CD4-positive, alpha-beta T cell (primary cell): ENCODE data around the gene CNDP2. TPM values are rescaled to one million over a fixed set of nuclear protein-coding genes. Genes with fewer than 3 reads are reported as not detected.
"Not testable (repeated sequence)": the region's sequence is repeated elsewhere in the genome, so short reads cannot be mapped to it uniquely, and the experiment has no call there.

ENCODE experiments used
- ATAC-seq: fragments of 200-7000 bp; cut with Tn5 transposase; one replicate; pipeline ENCODE4 v1.10.0; 2022; ENCODE audit warnings: mild to moderate bottlenecking; ENCODE audit not compliant: poor library complexity
- CTCF ChIA-PET: fragments of 350-600 bp; sonication (Branson Sonifier 250); formaldehyde crosslinking; loops from one replicate; lab custom pipeline; 2021; ENCODE audit warnings: antibody characterized with exemption, inconsistent platforms; lab: Charles Lee
- POLR2A ChIA-PET: fragments of 350-600 bp; sonication (Branson Sonifier 250); formaldehyde crosslinking; loops from one replicate; lab custom pipeline; 2021; ENCODE audit warnings: antibody characterized with exemption, inconsistent platforms; lab: Charles Lee
- DNase-seq, 14 experiments: peaks; one replicate each; pipeline ENCODE4 v3.0.0-alpha.2; 2013 to 2020; ENCODE audit warnings: mixed read lengths in 2 of 14
- H3K27ac ChIP-seq, 2 donors: one replicate each; pipeline versions ENCODE4 v1.5.1 to v1.7.0; 2013; ENCODE audit warnings: low read length in 2 of 2, low read depth in 1 of 2, mild to moderate bottlenecking in 1 of 2
- H3K27me3 ChIP-seq, 2 experiments: 1 replicate in 1 of 2; 2 replicates in 1 of 2; pipeline versions ENCODE4 v1.6.1 to v1.7.0; 2013; ENCODE audit warnings: low read length in 2 of 2, control low read depth in 1 of 2, mild to moderate bottlenecking in 1 of 2, moderate library complexity in 1 of 2; ENCODE audit not compliant: insufficient read depth in 2 of 2, control insufficient read depth in 1 of 2
- H3K36me3 ChIP-seq: one replicate; pipeline ENCODE4 v1.6.1; 2013; ENCODE audit warnings: low read length, control low read depth; ENCODE audit not compliant: insufficient read depth
- H3K4me1 ChIP-seq: one replicate; pipeline ENCODE4 v1.6.1; 2013; ENCODE audit warnings: low read length, control low read depth; ENCODE audit not compliant: insufficient read depth
- H3K4me3 ChIP-seq: one replicate; pipeline ENCODE4 v1.5.1; 2013; ENCODE audit warnings: mild to moderate bottlenecking, low read length, moderate library complexity
- H3K9me3 ChIP-seq, 2 experiments: 1 replicate in 1 of 2; 2 replicates in 1 of 2; pipeline versions ENCODE4 v1.6.1 to v1.7.0; 2013; ENCODE audit warnings: low read length in 2 of 2, mild to moderate bottlenecking in 2 of 2, control low read depth in 1 of 2, moderate library complexity in 1 of 2; ENCODE audit not compliant: control insufficient read depth in 1 of 2, insufficient read depth in 1 of 2
- H3K27ac Mint-ChIP-seq: one replicate; pipeline ENCODE4 v1.8.0; 2020; ENCODE audit warnings: mixed read lengths
- H3K27me3 Mint-ChIP-seq: one replicate; pipeline ENCODE4 v1.8.0; 2021; ENCODE audit warnings: mixed read lengths
- H3K36me3 Mint-ChIP-seq: one replicate; pipeline ENCODE4 v1.8.0; 2021; ENCODE audit warnings: low read depth, mixed read lengths
- H3K4me1 Mint-ChIP-seq: one replicate; pipeline ENCODE4 v1.8.0; 2021; ENCODE audit warnings: low read depth, mixed read lengths
- H3K4me3 Mint-ChIP-seq: one replicate; pipeline ENCODE4 v1.8.0; 2020; ENCODE audit warnings: mild to moderate bottlenecking, mixed read lengths
- H3K9me3 Mint-ChIP-seq: one replicate; pipeline ENCODE4 v1.8.0; 2020; ENCODE audit warnings: mixed read lengths
- CTCF ChIP-seq: fragments of 200-600 bp; IDR thresholded peaks from one replicate; pipeline ENCODE4 v1.8.0; 2022; ENCODE audit warnings: antibody characterized with exemption, mild to moderate bottlenecking
- intact Hi-C, 2 experiments: fragments of 100-400 bp; cut with DNase I in 1 of 2; cut with micrococcal nuclease in 1 of 2; formaldehyde crosslinking; loops; one replicate each; pipeline versions ENCODE4 v1.15.1 to v1.9.0; 2023 to 2025; cut with DNase I, micrococcal nuclease
- total RNA-seq, 174 experiments: library from RNA in 2 of 174; stranded (reverse) in 2 of 174; gene quantifications; one replicate each; pipeline ENCODE4 v1.2.3 and lab custom pipeline; 2021 to 2026

Gene CNDP2
- total RNA-seq, 2 experiments from 2014 or later, result 75.5 to 75.7 TPM

- H3K27me3 ChIP-seq, result no peaks in the 10 kb centered on the region
- POLR2A ChIA-PET, result interaction anchor here (0.6 to 2.6 kb wide), 7 partner anchors 13 to 711 kb away, joined by 3 to 16 read pairs (median 4); partner anchors contain the start of gene TSHZ1
- H3K4me1 Mint-ChIP-seq, result peaks cover 55% of the 10 kb centered on the region
Measured at GRCh38 chr18:74498712-74499627, 2.8 kb downstream of the CNDP2 start.

GRCh38 chr18:74499633-74500032 lies 3.5 kb downstream of the CNDP2 start:
- ATAC-seq, result peak; percentile 37
- H3K27ac Mint-ChIP-seq, result peak overlapping the region; percentile 97
- TF ChIP-seq CTCF, result no peak
- Histone ChIP-seq H3K27me3 (no peaks in the 10 kb centered on the region), H3K4me3 (peak overlapping the region; percentile 59), H3K27ac (peak overlapping the region; percentile 86 to 92), H3K4me1 (peaks cover 47% of the 10 kb centered on the region), H3K9me3 (no peaks in the 10 kb centered on the region), H3K36me3 (peaks cover 33% of the 10 kb centered on the region)
- H3K4me3 Mint-ChIP-seq, result peak overlapping the region; percentile 92
- peaks cover 53% of the 10 kb centered on the region for H3K4me1 Mint-ChIP-seq
- no peaks in the 10 kb centered on the region for H3K9me3 Mint-ChIP-seq
- no peaks in the 10 kb centered on the region for H3K27me3 Mint-ChIP-seq
- H3K36me3 Mint-ChIP-seq, result peaks cover 69% of the 10 kb centered on the region
- POLR2A ChIA-PET, result interaction anchor here (0.6 to 2.6 kb wide), 8 partner anchors 11 to 417 kb away, joined by 3 to 16 read pairs (median 4); no protein-coding TSS in a partner anchor
- CTCF ChIA-PET, result interaction anchor here (1.1 to 1.9 kb wide), 2 partner anchors 146 to 147 kb away, joined by 5 to 6 read pairs; no protein-coding TSS in a partner anchor
- DNase-seq, result peak in 11 of 14 experiments; percentile 12 to 75 (median 45)
- intact Hi-C loops, result loop anchor here (1.0 to 10.0 kb wide), 6 partner anchors 97 to 1985 kb away; partner anchors contain the start of genes FBXO15 (in 1 of the 2), TSHZ1 (in 1 of the 2) and ZNF407 (in 1 of the 2)

More at GRCh38 chr18:74498712-74499627, 2.8 kb downstream of the CNDP2 start:
- no peaks in the 10 kb centered on the region for H3K9me3 ChIP-seq
- Mint-ChIP-seq H3K4me3 (peak overlapping the region; percentile 92), H3K27ac (peak overlapping the region; percentile 97), H3K9me3 (no peaks in the 10 kb centered on the region), H3K27me3 (no peaks in the 10 kb centered on the region), H3K36me3 (peaks cover 66% of the 10 kb centered on the region)
- H3K36me3 ChIP-seq, result peaks cover 26% of the 10 kb centered on the region
- H3K4me3 ChIP-seq, result peak overlapping the region; percentile 59
- ATAC-seq, result peak; percentile 60
- no peak for TF ChIP-seq CTCF
- peak; percentile 57 to 87 (median 71) for DNase-seq
- intact Hi-C loops, result loop anchor here (1.0 to 10.0 kb wide), 6 partner anchors 97 to 1986 kb away; partner anchors contain the start of genes TSHZ1 (in 1 of the 2) and ZNF407 (in 1 of the 2)
- CTCF ChIA-PET, result interaction anchor here (1.9 kb wide), 1 partner anchor 146 kb away, joined by 5 read pairs; no protein-coding TSS in a partner anchor
- peak overlapping the region; percentile 86 to 92 for H3K27ac ChIP-seq
- H3K4me1 ChIP-seq, result peaks cover 47% of the 10 kb centered on the region

GRCh38 chr18:74500372-74500771 lies 4.2 kb downstream of the CNDP2 start:
- DNase-seq, result no peak
- Mint-ChIP-seq H3K4me1 (peaks cover 53% of the 10 kb centered on the region), H3K27me3 (no peaks in the 10 kb centered on the region), H3K36me3 (peaks cover 76% of the 10 kb centered on the region), H3K4me3 (peak overlapping the region; percentile 42), H3K27ac (peak overlapping the region; percentile 97), H3K9me3 (no peaks in the 10 kb centered on the region)
- ChIA-PET POLR2A (interaction anchor here (0.6 to 2.6 kb wide), 5 partner anchors 10 to 158 kb away, joined by 3 to 16 read pairs (median 3); no protein-coding TSS in a partner anchor), CTCF (interaction anchor here (1.1 kb wide), 1 partner anchor 147 kb away, joined by 6 read pairs; no protein-coding TSS in a partner anchor)
- H3K4me3 ChIP-seq, result no peak overlapping the region
- H3K36me3 ChIP-seq, result peaks cover 40% of the 10 kb centered on the region
- H3K27ac ChIP-seq, result peak overlapping the region in 1 of 2 donors; percentile 92
- no peaks in the 10 kb centered on the region for H3K9me3 ChIP-seq
- no peak for TF ChIP-seq CTCF
- H3K4me1 ChIP-seq, result peaks cover 46% of the 10 kb centered on the region
- intact Hi-C loops, result loop anchor here in 1 of 2 experiments (2.0 kb wide), 1 partner anchor 354 kb away; the partner anchor contains the start of gene FBXO15
- ATAC-seq, result no peak
- H3K27me3 ChIP-seq, result no peaks in the 10 kb centered on the region

GRCh38 chr18:74500774-74501173 lies 4.6 kb downstream of the CNDP2 start:
- not testable (repeated sequence) for ATAC-seq, H3K27ac ChIP-seq, H3K9me3 ChIP-seq, H3K9me3 Mint-ChIP-seq, DNase-seq, H3K4me3 ChIP-seq, H3K27me3 ChIP-seq, H3K27me3 Mint-ChIP-seq
- ChIA-PET CTCF (interaction anchor here (1.1 kb wide), 1 partner anchor 148 kb away, joined by 6 read pairs; no protein-coding TSS in a partner anchor), POLR2A (interaction anchor here (0.8 to 1.1 kb wide), 2 partner anchors 10 to 95 kb away, joined by 3 to 4 read pairs; no protein-coding TSS in a partner anchor)
- H3K4me1 ChIP-seq, result peaks cover 42% of the 10 kb centered on the region
- Mint-ChIP-seq H3K4me3 (peak overlapping the region; percentile 42), H3K36me3 (peaks cover 76% of the 10 kb centered on the region), H3K4me1 (peaks cover 49% of the 10 kb centered on the region), H3K27ac (peak overlapping the region; percentile 97)
- H3K36me3 ChIP-seq, result peaks cover 44% of the 10 kb centered on the region
- intact Hi-C loops, result loop anchor here in 1 of 2 experiments (2.0 kb wide), 1 partner anchor 354 kb away; the partner anchor contains the start of gene FBXO15
